Stomach (tissue), 4 donors: ENCODE data around the gene GRSF1.

ENCODE experiments used
- CTCF ChIP-seq, 7 experiments: fragments of 450-650 bp in 4 of 7; fragments of 200-600 bp in 3 of 7; sonication (generic) in 3 of 7; IDR thresholded peaks; one replicate each; pipeline ENCODE4 v1.5.1; 2016 to 2019; ENCODE audit warnings: antibody characterized with exemption in 7 of 7, control low read depth in 2 of 7, mild to moderate bottlenecking in 1 of 7
- EP300 ChIP-seq: sonication (generic); formaldehyde crosslinking; IDR thresholded peaks from one replicate; pipeline ENCODE4 v1.6.1; 2017; ENCODE audit warnings: antibody characterized with exemption
- POLR2A ChIP-seq, 4 donors: fragments of 450-650 bp; IDR thresholded peaks; one replicate each; pipeline ENCODE4 v1.6.1; 2016; ENCODE audit warnings: antibody characterized with exemption in 4 of 4, control low read depth in 2 of 4, mild to moderate bottlenecking in 1 of 4, moderate library complexity in 1 of 4
- POLR2AphosphoS5 ChIP-seq, 3 donors: sonication (generic); formaldehyde crosslinking; IDR thresholded peaks; one replicate each; pipeline ENCODE4 v1.6.1; 2016; ENCODE audit warnings: antibody characterized with exemption in 3 of 3

DNA sequence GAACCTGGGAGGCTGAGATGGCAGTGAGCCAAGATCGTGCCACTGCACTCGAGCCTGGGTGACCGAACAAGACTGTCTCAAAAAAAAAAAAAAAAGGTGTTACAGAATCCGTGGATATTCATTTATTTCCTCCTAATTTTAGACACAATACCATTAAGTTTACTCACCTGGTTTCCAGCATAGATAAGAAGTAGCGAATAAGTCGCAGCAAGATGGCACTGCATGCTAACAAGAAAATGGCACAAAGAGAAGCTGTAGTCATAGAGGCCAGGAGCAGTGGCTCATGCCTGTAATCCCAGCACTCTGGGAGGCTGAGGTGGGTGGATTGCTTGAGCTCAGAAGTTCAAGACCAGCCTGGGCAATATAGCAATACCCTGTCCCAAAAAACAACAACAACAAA lies 45.5 kb upstream of the GRSF1 start:
- TF ChIP-seq CTCF (IDR thresholded peaks at IDR 0.05) (no peak), POLR2A (IDR thresholded peaks at IDR 0.05) (no peak), POLR2AphosphoS5 (IDR thresholded peaks at IDR 0.05) (no peak), EP300 (no peak)
